Lower lobe of right lung (tissue), 2 donors: Measurements from ENCODE around the gene C13orf46. TPM values are rescaled to one million over a fixed set of nuclear protein-coding genes. Genes with fewer than 3 reads are reported as not detected.

Experiments
- ATAC-seq, 2 donors: fragments of 200-7000 bp; cut with Tn5 transposase; one replicate each; pipeline ENCODE4 v1.9.1; 2020 to 2022; ENCODE audit warnings: mild to moderate bottlenecking in 2 of 2, moderate library complexity in 2 of 2
- DNase-seq: peaks from one replicate; pipeline ENCODE4 v3.0.0-alpha.2; 2020
- H3K27ac ChIP-seq: fragments of 200-600 bp; one replicate; pipeline ENCODE4 v1.8.0; 2022
- H3K27me3 ChIP-seq: fragments of 200-600 bp; one replicate; pipeline ENCODE4 v1.8.0; 2022; ENCODE audit warnings: low read depth
- H3K36me3 ChIP-seq: fragments of 200-600 bp; one replicate; pipeline ENCODE4 v1.8.0; 2022; ENCODE audit warnings: mild to moderate bottlenecking
- H3K4me1 ChIP-seq: fragments of 200-600 bp; one replicate; pipeline ENCODE4 v1.8.0; 2022
- H3K4me3 ChIP-seq: fragments of 200-600 bp; one replicate; pipeline ENCODE4 v1.8.0; 2022; ENCODE audit warnings: mild to moderate bottlenecking
- H3K9me3 ChIP-seq: fragments of 200-600 bp; one replicate; pipeline ENCODE4 v1.8.0; 2022
- intact Hi-C: fragments of 100-400 bp; cut with DNase I; formaldehyde crosslinking; loops from one replicate; pipeline ENCODE4 v1.11.0; 2022
- total RNA-seq: library from RNA; stranded (reverse); fragmentation: NEBNext Ultra II Directional; extraction: Animal tissue kit (Norgen Biotek cat#: 25700); gene quantifications from one replicate; pipeline ENCODE4 v1.2.1, GENCODE V29; 2021
- TF ChIP-seq, protein P1 (sequence below): fragments of 200-600 bp; IDR thresholded peaks from one replicate; pipeline ENCODE4 v1.8.0; 2022; ENCODE audit warnings: antibody characterized with exemption, mild to moderate bottlenecking
- donor health status: DM: no; HTN: yes; CAD: no; lungs with severe emphysema.

The C13orf46 gene
- total RNA-seq, 1 donor from 2014 or later: 14.0 TPM

- no peak for ATAC-seq
- intact Hi-C loops: no loop called here
These were observed 45.5 kb upstream of the C13orf46 start for GRCh38 chr13:114019367-114019766.

GRCh38 chr13:114018461-114019055, 44.7 kb upstream of the C13orf46 start:
- intact Hi-C loops: no loop called here
- H3K36me3 ChIP-seq: peaks cover 81% of the 10 kb centered on the region
- no peaks in the 10 kb centered on the region for H3K9me3 ChIP-seq
- DNase-seq (no peak), ATAC-seq (no peak)
- H3K27me3 ChIP-seq: no peaks in the 10 kb centered on the region
- H3K27ac ChIP-seq: no peak overlapping the region
- TF ChIP-seq, protein P1, sequence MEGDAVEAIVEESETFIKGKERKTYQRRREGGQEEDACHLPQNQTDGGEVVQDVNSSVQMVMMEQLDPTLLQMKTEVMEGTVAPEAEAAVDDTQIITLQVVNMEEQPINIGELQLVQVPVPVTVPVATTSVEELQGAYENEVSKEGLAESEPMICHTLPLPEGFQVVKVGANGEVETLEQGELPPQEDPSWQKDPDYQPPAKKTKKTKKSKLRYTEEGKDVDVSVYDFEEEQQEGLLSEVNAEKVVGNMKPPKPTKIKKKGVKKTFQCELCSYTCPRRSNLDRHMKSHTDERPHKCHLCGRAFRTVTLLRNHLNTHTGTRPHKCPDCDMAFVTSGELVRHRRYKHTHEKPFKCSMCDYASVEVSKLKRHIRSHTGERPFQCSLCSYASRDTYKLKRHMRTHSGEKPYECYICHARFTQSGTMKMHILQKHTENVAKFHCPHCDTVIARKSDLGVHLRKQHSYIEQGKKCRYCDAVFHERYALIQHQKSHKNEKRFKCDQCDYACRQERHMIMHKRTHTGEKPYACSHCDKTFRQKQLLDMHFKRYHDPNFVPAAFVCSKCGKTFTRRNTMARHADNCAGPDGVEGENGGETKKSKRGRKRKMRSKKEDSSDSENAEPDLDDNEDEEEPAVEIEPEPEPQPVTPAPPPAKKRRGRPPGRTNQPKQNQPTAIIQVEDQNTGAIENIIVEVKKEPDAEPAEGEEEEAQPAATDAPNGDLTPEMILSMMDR: no peak
- H3K4me3 ChIP-seq: no peak overlapping the region
- H3K4me1 ChIP-seq: no peaks in the 10 kb centered on the region

More at GRCh38 chr13:114019367-114019766, 45.5 kb upstream of the C13orf46 start:
- no peak for DNase-seq
- Histone ChIP-seq H3K36me3 (peaks cover 85% of the 10 kb centered on the region), H3K9me3 (no peaks in the 10 kb centered on the region), H3K4me1 (no peaks in the 10 kb centered on the region), H3K4me3 (no peak overlapping the region), H3K27me3 (no peaks in the 10 kb centered on the region), H3K27ac (no peak overlapping the region)
- TF ChIP-seq, protein P1: no peak

- TF ChIP-seq, protein P1: no peak
- no peaks in the 10 kb centered on the region for H3K27me3 ChIP-seq
- intact Hi-C loops: no loop called here
- H3K4me1 ChIP-seq: no peaks in the 10 kb centered on the region
- no peak for DNase-seq
- ATAC-seq: no peak
- H3K36me3 ChIP-seq: peaks cover 80% of the 10 kb centered on the region
- H3K27ac ChIP-seq: no peak overlapping the region
- no peak overlapping the region for H3K4me3 ChIP-seq
- no peaks in the 10 kb centered on the region for H3K9me3 ChIP-seq
These were observed 44.1 kb upstream of the C13orf46 start for GRCh38 chr13:114017966-114018365.

DNA sequence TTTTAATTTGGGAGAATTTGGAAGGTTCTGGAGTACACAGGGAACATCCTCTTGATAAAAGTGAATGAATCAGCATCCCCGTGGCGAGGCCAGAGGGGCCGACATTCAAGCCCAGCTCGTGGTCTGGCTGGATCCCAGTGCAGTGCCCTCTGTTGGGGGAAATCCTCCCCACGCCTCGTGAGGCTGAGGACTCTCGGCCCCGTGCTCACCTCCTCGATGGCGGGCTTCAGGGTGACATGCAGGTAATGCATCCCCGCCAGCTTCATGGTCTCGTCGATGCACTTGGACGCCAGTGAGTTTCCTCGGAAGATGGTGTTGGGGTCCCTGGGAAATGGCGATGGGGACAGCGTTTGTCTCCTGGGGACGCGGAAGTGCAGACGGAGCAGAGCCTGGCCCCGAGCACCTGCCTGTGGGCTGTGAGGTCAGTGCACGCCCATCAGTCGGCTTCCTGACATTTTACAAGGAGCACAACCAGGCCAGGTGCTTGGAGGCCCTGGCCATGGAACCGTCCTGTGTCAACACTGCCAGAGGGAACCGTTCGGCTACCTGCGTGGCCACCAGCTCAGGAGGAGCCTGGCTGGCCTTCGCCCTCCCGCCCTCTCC, 43.3 kb upstream of the C13orf46 start:
- TF ChIP-seq, protein P1: no peak
- Histone ChIP-seq H3K36me3 (peaks cover 74% of the 10 kb centered on the region), H3K27ac (no peak overlapping the region), H3K4me3 (no peak overlapping the region), H3K4me1 (no peaks in the 10 kb centered on the region), H3K9me3 (no peaks in the 10 kb centered on the region), H3K27me3 (no peaks in the 10 kb centered on the region)
- ATAC-seq (no peak), DNase-seq (no peak)
- intact Hi-C loops: no loop called here

DNA sequence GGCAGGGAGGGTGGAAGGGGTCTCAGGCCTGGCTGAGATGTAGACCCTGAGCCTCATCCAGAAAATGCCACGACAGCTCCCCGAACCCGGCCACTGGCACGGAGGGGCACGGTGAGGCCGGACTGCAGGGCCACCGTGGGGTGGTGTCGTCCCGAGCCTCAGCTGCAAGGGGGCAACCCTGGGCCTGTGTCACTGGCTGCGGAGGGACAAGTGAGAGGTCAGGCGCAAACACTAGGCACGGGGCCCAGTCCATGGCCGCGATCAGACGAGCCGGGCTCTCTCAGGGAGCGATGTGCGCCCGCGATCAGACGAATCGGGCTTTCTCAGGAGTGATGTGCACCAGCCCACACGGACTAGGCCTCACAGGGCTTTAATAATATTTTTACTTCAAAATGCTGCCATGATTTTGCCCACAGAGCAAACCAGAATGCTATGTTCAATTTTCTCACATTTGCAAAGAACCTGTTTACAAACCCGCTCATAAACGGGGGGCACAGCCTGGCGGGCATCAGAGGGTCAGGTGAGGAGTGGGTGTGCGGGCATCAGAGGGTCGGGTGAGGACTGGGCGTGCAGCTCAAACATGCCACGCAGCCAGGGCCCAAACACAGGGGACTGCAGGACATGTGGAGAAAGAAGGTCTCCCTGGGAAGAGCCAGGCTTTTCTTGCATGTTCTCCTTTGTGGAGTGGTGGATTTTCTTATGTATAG, 42.6 kb upstream of the C13orf46 start:
- H3K27ac ChIP-seq: no peak overlapping the region
- no peak overlapping the region for H3K4me3 ChIP-seq
- intact Hi-C loops: no loop called here
- H3K9me3 ChIP-seq: no peaks in the 10 kb centered on the region
- DNase-seq (no peak), ATAC-seq (no peak)
- no peaks in the 10 kb centered on the region for H3K4me1 ChIP-seq
- TF ChIP-seq, protein P1: no peak
- H3K27me3 ChIP-seq: no peaks in the 10 kb centered on the region
- H3K36me3 ChIP-seq: peaks cover 73% of the 10 kb centered on the region
